HEK293 (cell line): Measurements from ENCODE around the gene RIOX2.

Experiments
- CTCF ChIA-PET: fragments of 350-600 bp; formaldehyde crosslinking; extraction: SDS; loops from one replicate; lab custom pipeline; 2021; ENCODE audit warnings: antibody characterized with exemption; lab: Yijun Ruan, JAX
- POLR2A ChIA-PET: fragments of 300-600 bp; formaldehyde crosslinking; extraction: SDS; loops from one replicate; lab custom pipeline; 2020; ENCODE audit warnings: antibody characterized with exemption, inconsistent platforms; lab: Yijun Ruan, JAX
- H3K27ac ChIP-seq: fragments of 200-500 bp; sonication (Bioruptor generic); 2 replicates; pipeline ENCODE4 v1.5.1; 2014; ENCODE audit warnings: low read depth, low read length, control low read depth, inconsistent platforms; ENCODE audit errors: extremely low read depth
- H3K36me3 ChIP-seq, 2 experiments: fragments of 200-500 bp in 1 of 2; sonication (Bioruptor generic) in 1 of 2; 1 replicate in 1 of 2; 2 replicates in 1 of 2; pipeline ENCODE4 v1.5.1; 2014 to 2017; ENCODE audit warnings: inconsistent platforms in 2 of 2, low read length in 2 of 2; ENCODE audit not compliant: control insufficient read depth in 2 of 2, insufficient read depth in 1 of 2
- H3K4me1 ChIP-seq: fragments of 200-500 bp; sonication (Bioruptor generic); 2 replicates; pipeline ENCODE4 v1.5.1; 2014; ENCODE audit warnings: mild to moderate bottlenecking, low read length, inconsistent platforms; ENCODE audit not compliant: control insufficient read depth, insufficient read depth
- H3K4me3 ChIP-seq: 2 replicates; pipeline ENCODE4 v1.5.1; 2011; ENCODE audit warnings: low read depth, mild to moderate bottlenecking, control low read depth, low read length, moderate library complexity
- H3K9me3 ChIP-seq: fragments of 200-500 bp; sonication (Bioruptor generic); 2 replicates; pipeline ENCODE4 v1.5.1; 2014; ENCODE audit warnings: low read depth, low read length, inconsistent platforms; ENCODE audit not compliant: control insufficient read depth, insufficient read depth
- GLI2 ChIP-seq: fragments of 450-650 bp; formaldehyde crosslinking; IDR thresholded peaks from 2 replicates; pipeline ENCODE4; 2017; ENCODE audit warnings: missing biosample characterization, missing genetic modification characterization, low read depth, borderline replicate concordance
- IKZF3 ChIP-seq: fragments of 450-650 bp; IDR thresholded peaks from 2 replicates; pipeline ENCODE4 v1.5.0; 2018; ENCODE audit warnings: missing biosample characterization, mild to moderate bottlenecking, missing genetic modification characterization, moderate library complexity
- KLF1 ChIP-seq: fragments of 450-650 bp; formaldehyde crosslinking; IDR thresholded peaks from 2 replicates; pipeline ENCODE4 v1.5.1; 2016; ENCODE audit warnings: missing biosample characterization, missing genetic modification characterization
- KLF16 ChIP-seq: fragments of 450-650 bp; formaldehyde crosslinking; IDR thresholded peaks from 2 replicates; pipeline ENCODE4 v1.5.1; 2017; ENCODE audit warnings: missing biosample characterization, missing genetic modification characterization
- KLF9 ChIP-seq: fragments of 450-650 bp; formaldehyde crosslinking; IDR thresholded peaks from 2 replicates; pipeline ENCODE4 v1.5.1; 2016; ENCODE audit warnings: missing biosample characterization, missing genetic modification characterization, low read depth
- MEIS1 ChIP-seq: sonication (generic); formaldehyde crosslinking; IDR thresholded peaks from 2 replicates; pipeline ENCODE4 v1.8.1; 2022; ENCODE audit warnings: missing genetic modification reagents, mild to moderate bottlenecking, borderline replicate concordance
- MYNN ChIP-seq: fragments of 450-650 bp; formaldehyde crosslinking; IDR thresholded peaks from 2 replicates; pipeline ENCODE4 v1.5.1; 2016; ENCODE audit warnings: missing biosample characterization, missing genetic modification characterization, borderline replicate concordance
- SP2 ChIP-seq: fragments of 450-650 bp; formaldehyde crosslinking; IDR thresholded peaks from 2 replicates; pipeline ENCODE4 v1.5.1; 2016; ENCODE audit warnings: missing biosample characterization, missing genetic modification characterization
- ZBTB48 ChIP-seq: fragments of 450-650 bp; formaldehyde crosslinking; IDR thresholded peaks from 2 replicates; pipeline ENCODE4 v1.5.1; 2016; ENCODE audit warnings: missing biosample characterization, missing genetic modification characterization
- ZBTB8A ChIP-seq: fragments of 450-650 bp; formaldehyde crosslinking; IDR thresholded peaks from 2 replicates; pipeline ENCODE4 v1.5.1; 2016; ENCODE audit warnings: missing biosample characterization, missing genetic modification characterization
- ZFHX2 ChIP-seq: fragments of 450-650 bp; formaldehyde crosslinking; conservative IDR thresholded peaks from 2 replicates; pipeline ENCODE4 v1.5.1; 2016; ENCODE audit warnings: missing biosample characterization, missing genetic modification characterization
- ZNF10 ChIP-seq: fragments of 450-650 bp; formaldehyde crosslinking; IDR thresholded peaks from 2 replicates; pipeline ENCODE4 v1.5.1; 2017; ENCODE audit warnings: missing biosample characterization, missing genetic modification characterization
- ZNF114 ChIP-seq: fragments of 450-650 bp; formaldehyde crosslinking; IDR thresholded peaks from 2 replicates; pipeline ENCODE4 v1.5.0; 2017; ENCODE audit warnings: missing biosample characterization, missing genetic modification characterization
- ZNF132 ChIP-seq: fragments of 450-650 bp; formaldehyde crosslinking; IDR thresholded peaks from 2 replicates; pipeline ENCODE4 v1.5.1; 2017; ENCODE audit warnings: missing biosample characterization, missing genetic modification characterization, borderline replicate concordance
- ZNF274 ChIP-seq, 2 experiments: fragments of 200-500 bp in 1 of 2; fragments of 450-650 bp in 1 of 2; sonication (Bioruptor generic) in 1 of 2; formaldehyde crosslinking in 1 of 2; IDR thresholded peaks; 2 replicates each; pipeline versions ENCODE4 v1.5.1 to v1.6.1; 2014 to 2016; ENCODE audit warnings: borderline replicate concordance in 1 of 2, inconsistent platforms in 1 of 2, low read length in 1 of 2, missing biosample characterization in 1 of 2, missing genetic modification characterization in 1 of 2
- ZNF302 ChIP-seq: fragments of 450-650 bp; formaldehyde crosslinking; IDR thresholded peaks from 2 replicates; pipeline ENCODE4 v1.5.1; 2016; ENCODE audit warnings: missing biosample characterization, missing genetic modification characterization, low read depth
- ZNF37A ChIP-seq: fragments of 450-650 bp; IDR thresholded peaks from 2 replicates; pipeline ENCODE4 v1.5.1; 2018; ENCODE audit warnings: missing biosample characterization, missing genetic modification characterization
- ZNF404 ChIP-seq: fragments of 450-650 bp; formaldehyde crosslinking; IDR thresholded peaks from 2 replicates; pipeline ENCODE4 v1.5.1; 2017; ENCODE audit warnings: missing biosample characterization, missing genetic modification characterization
- ZNF426 ChIP-seq: fragments of 450-650 bp; formaldehyde crosslinking; IDR thresholded peaks from 2 replicates; pipeline ENCODE4 v1.5.1; 2017; ENCODE audit warnings: missing biosample characterization, missing genetic modification characterization, mild to moderate bottlenecking, inconsistent platforms, moderate library complexity
- ZNF514 ChIP-seq: fragments of 450-650 bp; formaldehyde crosslinking; IDR thresholded peaks from 2 replicates; pipeline ENCODE4 v1.5.1; 2016; ENCODE audit warnings: missing biosample characterization, missing genetic modification characterization
- ZNF530 ChIP-seq: fragments of 450-650 bp; formaldehyde crosslinking; IDR thresholded peaks from 2 replicates; pipeline ENCODE4 v1.5.1; 2016; ENCODE audit warnings: low read depth, missing biosample characterization, missing genetic modification characterization
- ZNF600 ChIP-seq: fragments of 450-650 bp; formaldehyde crosslinking; IDR thresholded peaks from 2 replicates; pipeline ENCODE4 v1.5.1; 2016; ENCODE audit warnings: missing biosample characterization, missing genetic modification characterization
- ZNF626 ChIP-seq: fragments of 450-650 bp; sonication (Bioruptor Pico); formaldehyde crosslinking; IDR thresholded peaks from 2 replicates; pipeline ENCODE4 v1.5.1; 2018; ENCODE audit warnings: missing biosample characterization, missing genetic modification characterization, inconsistent platforms
- ZNF670 ChIP-seq: fragments of 450-650 bp; formaldehyde crosslinking; IDR thresholded peaks from 2 replicates; pipeline ENCODE4 v1.5.1; 2016; ENCODE audit warnings: missing biosample characterization, missing genetic modification characterization, low read depth
- ZNF701 ChIP-seq: fragments of 450-650 bp; formaldehyde crosslinking; IDR thresholded peaks from 2 replicates; pipeline ENCODE4 v1.5.1; 2016; ENCODE audit warnings: missing biosample characterization, missing genetic modification characterization
- TF ChIP-seq, protein P1 (sequence below): fragments of 450-650 bp; formaldehyde crosslinking; IDR thresholded peaks from 2 replicates; pipeline ENCODE4 v1.5.1; 2017; ENCODE audit warnings: missing biosample characterization, missing genetic modification characterization
- TF ChIP-seq, protein P2 (sequence below): fragments of 450-650 bp; formaldehyde crosslinking; IDR thresholded peaks from 2 replicates; pipeline ENCODE4 v1.5.1; 2016; ENCODE audit warnings: missing biosample characterization, missing genetic modification characterization

The RIOX2 gene

DNA sequence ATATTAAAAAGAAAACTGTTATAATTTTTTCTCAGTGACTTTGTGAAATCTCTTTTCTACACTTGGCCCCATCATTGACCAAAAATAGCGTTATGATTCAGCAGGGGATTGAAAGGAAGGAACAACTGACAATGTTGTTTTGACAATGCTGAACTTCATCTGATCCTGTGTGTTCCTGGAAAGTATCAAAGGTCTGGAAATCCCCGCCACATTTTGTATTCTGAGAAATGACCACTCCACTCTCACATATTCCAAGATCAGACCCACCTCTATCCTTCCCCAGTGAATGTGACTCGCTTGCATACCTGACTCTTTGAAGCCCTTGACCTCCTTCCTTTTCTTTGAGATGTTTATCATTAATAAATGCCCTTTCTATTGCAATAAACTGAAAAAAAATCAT lies 9.7 kb upstream of the RIOX2 start (continued):
- no peak for TF ChIP-seq ZNF404 (tag by site-specific recombination)
- no peak for TF ChIP-seq ZNF114 (tag by site-specific recombination)
- no peak for TF ChIP-seq MEIS1 (CRISPR knock-in tag)
- TF ChIP-seq, protein P1, sequence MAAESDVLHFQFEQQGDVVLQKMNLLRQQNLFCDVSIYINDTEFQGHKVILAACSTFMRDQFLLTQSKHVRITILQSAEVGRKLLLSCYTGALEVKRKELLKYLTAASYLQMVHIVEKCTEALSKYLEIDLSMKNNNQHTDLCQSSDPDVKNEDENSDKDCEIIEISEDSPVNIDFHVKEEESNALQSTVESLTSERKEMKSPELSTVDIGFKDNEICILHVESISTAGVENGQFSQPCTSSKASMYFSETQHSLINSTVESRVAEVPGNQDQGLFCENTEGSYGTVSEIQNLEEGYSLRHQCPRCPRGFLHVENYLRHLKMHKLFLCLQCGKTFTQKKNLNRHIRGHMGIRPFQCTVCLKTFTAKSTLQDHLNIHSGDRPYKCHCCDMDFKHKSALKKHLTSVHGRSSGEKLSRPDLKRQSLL: no peak
- no peak for TF ChIP-seq ZNF701 (tag by site-specific recombination)
- no peak for TF ChIP-seq ZBTB48
- TF ChIP-seq KLF9: no peak
- no peak for TF ChIP-seq ZFHX2 (tag by site-specific recombination)

DNA sequence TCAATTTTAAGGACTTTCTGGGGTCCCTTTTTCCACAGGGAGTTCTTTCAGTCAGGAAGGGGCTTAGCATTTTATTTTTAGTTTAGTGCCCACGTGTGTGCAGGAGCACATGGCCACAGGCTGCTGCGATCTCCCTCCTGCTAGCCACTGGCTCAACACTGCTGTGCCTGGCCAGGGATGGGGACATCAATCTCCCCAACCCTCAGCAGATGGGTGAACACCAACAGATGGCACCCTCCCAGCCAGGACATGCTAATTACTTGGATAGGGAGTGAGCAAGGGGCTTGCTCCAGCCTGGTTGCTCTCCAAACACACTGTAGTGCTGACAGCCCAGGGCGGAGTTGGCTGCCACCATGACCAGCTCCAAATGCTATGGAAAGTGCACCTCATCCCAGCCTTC lies 7.4 kb upstream of the RIOX2 start:
- Histone ChIP-seq H3K4me1 (no peaks in the 10 kb centered on the region), H3K27ac (no peak overlapping the region), H3K9me3 (no peaks in the 10 kb centered on the region), H3K4me3 (no peak overlapping the region), H3K36me3 (no peaks in the 10 kb centered on the region)
- TF ChIP-seq, protein P2, sequence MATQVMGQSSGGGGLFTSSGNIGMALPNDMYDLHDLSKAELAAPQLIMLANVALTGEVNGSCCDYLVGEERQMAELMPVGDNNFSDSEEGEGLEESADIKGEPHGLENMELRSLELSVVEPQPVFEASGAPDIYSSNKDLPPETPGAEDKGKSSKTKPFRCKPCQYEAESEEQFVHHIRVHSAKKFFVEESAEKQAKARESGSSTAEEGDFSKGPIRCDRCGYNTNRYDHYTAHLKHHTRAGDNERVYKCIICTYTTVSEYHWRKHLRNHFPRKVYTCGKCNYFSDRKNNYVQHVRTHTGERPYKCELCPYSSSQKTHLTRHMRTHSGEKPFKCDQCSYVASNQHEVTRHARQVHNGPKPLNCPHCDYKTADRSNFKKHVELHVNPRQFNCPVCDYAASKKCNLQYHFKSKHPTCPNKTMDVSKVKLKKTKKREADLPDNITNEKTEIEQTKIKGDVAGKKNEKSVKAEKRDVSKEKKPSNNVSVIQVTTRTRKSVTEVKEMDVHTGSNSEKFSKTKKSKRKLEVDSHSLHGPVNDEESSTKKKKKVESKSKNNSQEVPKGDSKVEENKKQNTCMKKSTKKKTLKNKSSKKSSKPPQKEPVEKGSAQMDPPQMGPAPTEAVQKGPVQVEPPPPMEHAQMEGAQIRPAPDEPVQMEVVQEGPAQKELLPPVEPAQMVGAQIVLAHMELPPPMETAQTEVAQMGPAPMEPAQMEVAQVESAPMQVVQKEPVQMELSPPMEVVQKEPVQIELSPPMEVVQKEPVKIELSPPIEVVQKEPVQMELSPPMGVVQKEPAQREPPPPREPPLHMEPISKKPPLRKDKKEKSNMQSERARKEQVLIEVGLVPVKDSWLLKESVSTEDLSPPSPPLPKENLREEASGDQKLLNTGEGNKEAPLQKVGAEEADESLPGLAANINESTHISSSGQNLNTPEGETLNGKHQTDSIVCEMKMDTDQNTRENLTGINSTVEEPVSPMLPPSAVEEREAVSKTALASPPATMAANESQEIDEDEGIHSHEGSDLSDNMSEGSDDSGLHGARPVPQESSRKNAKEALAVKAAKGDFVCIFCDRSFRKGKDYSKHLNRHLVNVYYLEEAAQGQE (tag by site-specific recombination): peak; percentile 86
- TF ChIP-seq ZNF514: no peak
- ChIA-PET POLR2A (no interaction called here), CTCF (no interaction called here)

DNA sequence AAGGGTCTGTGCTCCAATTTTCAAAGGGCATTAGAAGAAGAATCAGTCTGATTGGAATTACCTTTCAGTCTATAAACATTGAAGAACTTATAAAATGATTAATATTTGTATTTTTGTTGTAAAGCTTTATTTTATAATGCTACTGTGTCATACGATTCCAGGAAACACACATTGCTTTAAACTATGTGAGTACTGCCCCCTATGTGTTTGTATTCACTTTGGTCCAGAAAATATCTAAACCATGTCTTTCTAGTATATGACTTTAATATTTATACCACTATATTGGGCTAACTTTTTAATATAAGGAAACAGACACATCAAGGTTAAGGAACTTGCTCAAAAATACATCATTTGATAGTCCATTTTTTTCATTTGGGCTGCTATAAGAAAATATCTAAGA lies 3.2 kb upstream of the RIOX2 start:
- no peaks in the 10 kb centered on the region for H3K9me3 ChIP-seq
- H3K36me3 ChIP-seq: no peaks in the 10 kb centered on the region
- ChIA-PET POLR2A (no interaction called here), CTCF (interaction anchor here (0.6 kb wide), 1 partner anchor 136 kb away, joined by 3 read pairs; no protein-coding TSS in a partner anchor)
- H3K27ac ChIP-seq: no peak overlapping the region
- TF ChIP-seq ZNF37A (tag by site-specific recombination) (no peak), KLF1 (tag by site-specific recombination) (no peak), ZNF302 (tag by site-specific recombination) (no peak), SP2 (tag by site-specific recombination) (no peak)
- no peak overlapping the region for H3K4me3 ChIP-seq
- no peaks in the 10 kb centered on the region for H3K4me1 ChIP-seq

DNA sequence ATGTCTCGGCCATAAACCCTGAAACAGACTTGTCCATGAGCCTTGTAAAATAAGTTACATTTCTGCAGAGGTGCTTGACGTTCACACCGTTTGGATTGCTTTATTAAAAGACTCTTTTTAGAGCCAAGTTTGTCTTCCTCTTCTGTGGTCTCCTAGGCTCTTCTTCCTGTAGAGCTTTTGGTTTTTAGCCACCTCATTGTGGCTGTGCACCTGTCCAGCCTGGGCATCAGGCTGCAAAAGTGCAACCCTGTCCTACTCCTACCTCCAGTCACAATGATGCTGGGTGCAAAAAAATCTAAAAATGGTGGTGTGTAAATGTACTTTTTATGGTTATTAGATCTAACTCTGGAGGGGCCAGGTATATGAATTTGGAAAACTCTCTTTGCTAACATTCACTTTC lies 2.8 kb upstream of the RIOX2 start:
- Histone ChIP-seq H3K36me3 (no peaks in the 10 kb centered on the region), H3K4me3 (no peak overlapping the region), H3K4me1 (no peaks in the 10 kb centered on the region), H3K9me3 (no peaks in the 10 kb centered on the region), H3K27ac (no peak overlapping the region)
- TF ChIP-seq KLF16 (tag by site-specific recombination) (no peak), ZBTB8A (no peak), IKZF3 (tag by site-specific recombination) (no peak), ZNF426 (tag by site-specific recombination) (no peak), ZNF114 (tag by site-specific recombination) (no peak), ZNF626 (tag by site-specific recombination) (no peak), ZNF274 (IDR thresholded peaks at IDR 0.05; ENCODE audit: low read length) (no peak), ZNF274 (tag by site-specific recombination; IDR thresholded peaks at IDR 0.05; ENCODE audit: borderline replicate concordance) (no peak), ZNF670 (no peak), ZNF10 (no peak), ZNF132 (no peak), MYNN (tag by site-specific recombination) (no peak), ZNF530 (tag by site-specific recombination) (no peak), GLI2 (tag by site-specific recombination) (no peak), ZNF600 (tag by site-specific recombination) (no peak)
- POLR2A ChIA-PET: no interaction called here
- CTCF ChIA-PET: interaction anchor here (0.6 kb wide), 1 partner anchor 136 kb away, joined by 3 read pairs; no protein-coding TSS in a partner anchor
